Mesendoderm (in vitro differentiated cells): Measurements from ENCODE around the gene VWA8.

ENCODE experiments used
- DNase-seq: peaks from one replicate; pipeline ENCODE4 v3.0.0; 2013
- H2AK5ac ChIP-seq: 2 replicates; pipeline ENCODE4 v1.6.1; 2013; ENCODE audit warnings: low read length, inconsistent platforms
- H2BK120ac ChIP-seq: 2 replicates; pipeline ENCODE4 v1.6.1; 2013; ENCODE audit warnings: low read depth, mild to moderate bottlenecking, low read length, moderate library complexity, mixed read lengths
- H2BK15ac ChIP-seq: replicated peaks from 2 replicates; pipeline ENCODE4 v1.6.1; 2013; ENCODE audit warnings: low read depth, mild to moderate bottlenecking, moderate library complexity
- H2BK5ac ChIP-seq: 2 replicates; pipeline ENCODE4 v1.6.1; 2013; ENCODE audit warnings: low read length, inconsistent platforms
- H3K18ac ChIP-seq: 2 replicates; pipeline ENCODE4 v1.6.1; 2013; ENCODE audit warnings: mild to moderate bottlenecking, low read length, mixed read lengths
- H3K23ac ChIP-seq: one replicate; pipeline ENCODE4 v1.6.1; 2013; ENCODE audit warnings: low read length
- H3K27ac ChIP-seq: 2 replicates; pipeline ENCODE4 v1.5.1; 2013; ENCODE audit warnings: low read depth, mild to moderate bottlenecking, inconsistent platforms, low read length, moderate library complexity
- H3K27me3 ChIP-seq: 2 replicates; pipeline ENCODE4 v1.6.1; 2013; ENCODE audit warnings: low read length, control low read depth, mild to moderate bottlenecking, inconsistent platforms; ENCODE audit not compliant: insufficient read depth, poor library complexity
- H3K36me3 ChIP-seq: 2 replicates; pipeline ENCODE4 v1.6.1; 2013; ENCODE audit warnings: low read length, inconsistent platforms; ENCODE audit not compliant: control insufficient read depth, insufficient read depth
- H3K4ac ChIP-seq: one replicate; pipeline ENCODE4 v1.6.1; 2013; ENCODE audit warnings: low read depth, mild to moderate bottlenecking, low read length, moderate library complexity
- H3K4me1 ChIP-seq: 2 replicates; pipeline ENCODE4 v1.6.1; 2013; ENCODE audit warnings: low read depth, low read length, inconsistent platforms; ENCODE audit not compliant: control insufficient read depth
- H3K4me2 ChIP-seq: 2 replicates; pipeline ENCODE4 v1.6.1; 2013; ENCODE audit warnings: low read length
- H3K4me3 ChIP-seq: 2 replicates; pipeline ENCODE4 v1.5.1; 2013; ENCODE audit warnings: mild to moderate bottlenecking, low read length
- H3K56ac ChIP-seq: one replicate; pipeline ENCODE4 v1.6.1; 2013; ENCODE audit warnings: low read length
- H3K79me1 ChIP-seq: 2 replicates; pipeline ENCODE4 v1.6.1; 2013; ENCODE audit warnings: low read length, inconsistent platforms
- H3K79me2 ChIP-seq: 2 replicates; pipeline ENCODE4 v1.6.1; 2013; ENCODE audit warnings: mild to moderate bottlenecking, low read length; ENCODE audit not compliant: control insufficient read depth, insufficient read depth
- H3K9ac ChIP-seq: 2 replicates; pipeline ENCODE4 v1.6.1; 2013; ENCODE audit warnings: low read length, inconsistent platforms
- H4K5ac ChIP-seq: one replicate; pipeline ENCODE4 v1.6.1; 2013; ENCODE audit warnings: low read length
- H4K8ac ChIP-seq: one replicate; pipeline ENCODE4 v1.6.1; 2013; ENCODE audit warnings: low read depth, mild to moderate bottlenecking, control low read depth, low read length, moderate library complexity
- WGBS: extraction: QIAGEN DNeasy Blood & Tissue Kit; methylation state at CpG from one replicate; pipeline ENCODE4 v1.1.7; 2013; ENCODE audit warnings: low lambda C conversion rate, missing lambda C conversion rate; ENCODE audit not compliant: insufficient coverage; ENCODE audit errors: extremely low coverage; 5-methylcytosine and 5-hydroxymethylcytosine counted together

Gene VWA8

GRCh38 chr13:41934994-41935393 is 25.9 kb downstream of the VWA8 start:
- H3K4me3 ChIP-seq = no peak overlapping the region
- no peak overlapping the region for H4K8ac ChIP-seq
- no peak overlapping the region for H3K27ac ChIP-seq
- H2BK120ac ChIP-seq = no peak overlapping the region
- no peak overlapping the region for H4K5ac ChIP-seq
- H3K4ac ChIP-seq = no peak overlapping the region
- no peaks in the 10 kb centered on the region for H3K27me3 ChIP-seq
- no peak overlapping the region for H3K18ac ChIP-seq
- WGBS = no CpG with 5 or more reads among the region's 1 CpG
- H3K4me1 ChIP-seq = no peaks in the 10 kb centered on the region
- H2BK15ac ChIP-seq = no peak overlapping the region
- H3K56ac ChIP-seq = no peak overlapping the region
- H2AK5ac ChIP-seq = no peak overlapping the region
- no peak overlapping the region for H2BK5ac ChIP-seq
- no peak overlapping the region for H3K23ac ChIP-seq
- H3K36me3 ChIP-seq = no peaks in the 10 kb centered on the region
- no peak for DNase-seq
- H3K9ac ChIP-seq = no peak overlapping the region
- H3K79me1 ChIP-seq = peaks cover 1% of the 10 kb centered on the region
- no peaks in the 10 kb centered on the region for H3K79me2 ChIP-seq
- H3K4me2 ChIP-seq = no peak overlapping the region

DNA sequence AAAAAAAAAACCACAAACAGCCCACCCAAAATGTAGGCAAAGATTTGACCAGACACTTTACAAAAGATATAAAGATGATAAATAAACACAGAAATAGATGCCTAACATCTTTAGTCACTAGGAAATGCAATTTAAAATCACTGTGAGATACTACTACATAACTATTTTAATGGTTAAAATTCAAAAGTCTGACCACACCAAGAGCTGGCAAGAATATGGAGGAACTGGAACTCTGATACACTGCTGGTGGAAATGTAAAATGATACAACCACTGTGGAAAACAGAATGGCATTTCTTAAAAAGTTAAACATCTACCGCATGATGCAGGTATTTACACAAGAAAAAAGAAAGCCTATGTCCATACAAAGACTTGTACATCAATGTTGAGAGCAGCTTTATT is 26.8 kb downstream of the VWA8 start:
- Histone ChIP-seq H4K8ac (no peak overlapping the region), H2BK15ac (no peak overlapping the region), H3K36me3 (no peaks in the 10 kb centered on the region), H2BK5ac (no peak overlapping the region), H3K79me1 (peaks cover 1% of the 10 kb centered on the region), H4K5ac (no peak overlapping the region), H3K4me3 (no peak overlapping the region), H2BK120ac (no peak overlapping the region), H3K18ac (no peak overlapping the region), H3K4me1 (no peaks in the 10 kb centered on the region), H3K27ac (no peak overlapping the region), H3K27me3 (no peaks in the 10 kb centered on the region), H3K4ac (no peak overlapping the region), H2AK5ac (no peak overlapping the region), H3K79me2 (no peaks in the 10 kb centered on the region), H3K56ac (no peak overlapping the region), H3K9ac (no peak overlapping the region), H3K4me2 (no peak overlapping the region), H3K23ac (no peak overlapping the region)
- WGBS = no CpG with 5 or more reads among the region's 1 CpG
- DNase-seq = no peak

GRCh38 chr13:41931337-41931736 is 29.6 kb downstream of the VWA8 start:
- H3K18ac ChIP-seq = no peak overlapping the region
- no peak overlapping the region for H2AK5ac ChIP-seq
- no peak overlapping the region for H3K4me3 ChIP-seq
- H3K4ac ChIP-seq = no peak overlapping the region
- no peak overlapping the region for H2BK5ac ChIP-seq
- H3K23ac ChIP-seq = no peak overlapping the region
- H3K4me2 ChIP-seq = no peak overlapping the region
- no peaks in the 10 kb centered on the region for H3K79me1 ChIP-seq
- no peak overlapping the region for H3K9ac ChIP-seq
- no peak overlapping the region for H4K5ac ChIP-seq
- no peak overlapping the region for H4K8ac ChIP-seq
- no peaks in the 10 kb centered on the region for H3K4me1 ChIP-seq
- H2BK15ac ChIP-seq = no peak overlapping the region
- H3K36me3 ChIP-seq = no peaks in the 10 kb centered on the region
- DNase-seq = no peak
- no peak overlapping the region for H3K27ac ChIP-seq
- H3K27me3 ChIP-seq = no peaks in the 10 kb centered on the region
- H3K79me2 ChIP-seq = no peaks in the 10 kb centered on the region
- WGBS = no CpG with 5 or more reads among the region's 1 CpG
- no peak overlapping the region for H3K56ac ChIP-seq
- no peak overlapping the region for H2BK120ac ChIP-seq

DNA sequence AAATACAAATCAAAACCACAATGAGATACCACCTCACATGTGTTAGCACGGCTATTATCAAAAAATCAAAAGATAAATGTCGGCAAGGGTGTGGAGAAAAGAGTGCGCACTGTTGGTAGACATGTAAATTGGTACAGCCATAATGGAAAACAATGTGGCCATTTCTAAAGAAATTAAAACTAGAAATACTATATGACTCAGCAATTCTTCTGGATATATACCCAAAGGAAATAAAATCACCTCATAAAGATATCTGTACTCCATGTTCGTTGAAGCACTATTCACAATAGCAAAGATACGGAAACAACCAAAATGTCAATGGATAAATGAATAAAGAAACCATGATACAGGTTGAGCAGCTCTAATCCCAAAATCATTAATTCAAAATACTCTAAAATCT is 30.8 kb downstream of the VWA8 start:
- H2AK5ac ChIP-seq = no peak overlapping the region
- H4K5ac ChIP-seq = no peak overlapping the region
- H3K79me1 ChIP-seq = peaks cover 3% of the 10 kb centered on the region
- DNase-seq = no peak
- H3K4me1 ChIP-seq = no peaks in the 10 kb centered on the region
- H3K27ac ChIP-seq = no peak overlapping the region
- no peak overlapping the region for H2BK15ac ChIP-seq
- H2BK120ac ChIP-seq = no peak overlapping the region
- H3K23ac ChIP-seq = no peak overlapping the region
- H3K4me3 ChIP-seq = no peak overlapping the region
- no peak overlapping the region for H3K56ac ChIP-seq
- no peak overlapping the region for H2BK5ac ChIP-seq
- H3K4me2 ChIP-seq = no peak overlapping the region
- no peaks in the 10 kb centered on the region for H3K36me3 ChIP-seq
- H3K79me2 ChIP-seq = no peaks in the 10 kb centered on the region
- no peak overlapping the region for H3K18ac ChIP-seq
- no peak overlapping the region for H3K9ac ChIP-seq
- H3K27me3 ChIP-seq = no peaks in the 10 kb centered on the region
- H4K8ac ChIP-seq = no peak overlapping the region
- no peak overlapping the region for H3K4ac ChIP-seq
- WGBS = no CpG with 5 or more reads among the region's 5 CpGs

DNA sequence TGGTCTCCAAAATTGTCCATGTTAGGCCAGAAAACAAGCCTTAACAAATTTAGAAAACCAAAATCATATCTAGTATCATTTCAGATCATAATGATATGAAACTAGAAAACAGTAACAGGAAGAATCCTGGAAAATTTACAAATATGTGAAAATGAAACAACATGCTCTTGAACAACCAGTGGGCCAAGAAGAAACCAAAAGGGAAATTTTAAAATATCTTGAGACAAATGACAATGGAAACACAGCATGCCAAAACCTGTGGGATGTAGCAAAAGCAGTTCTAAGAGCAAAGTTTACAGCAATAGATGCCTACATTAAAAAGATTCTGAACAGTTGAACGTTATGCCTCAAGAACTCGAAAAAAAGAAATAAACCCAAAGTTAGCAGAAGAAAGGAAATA is 32.6 kb downstream of the VWA8 start:
- no peak overlapping the region for H3K9ac ChIP-seq
- peaks cover 3% of the 10 kb centered on the region for H3K79me2 ChIP-seq
- no peaks in the 10 kb centered on the region for H3K36me3 ChIP-seq
- no peak overlapping the region for H2AK5ac ChIP-seq
- H4K5ac ChIP-seq = no peak overlapping the region
- no CpG with 5 or more reads among the region's 2 CpGs for WGBS
- H2BK120ac ChIP-seq = no peak overlapping the region
- H3K27me3 ChIP-seq = no peaks in the 10 kb centered on the region
- no peaks in the 10 kb centered on the region for H3K4me1 ChIP-seq
- no peak overlapping the region for H3K4ac ChIP-seq
- no peak overlapping the region for H2BK5ac ChIP-seq
- no peak overlapping the region for H3K27ac ChIP-seq
- DNase-seq = no peak
- H3K56ac ChIP-seq = no peak overlapping the region
- peaks cover 7% of the 10 kb centered on the region for H3K79me1 ChIP-seq
- no peak overlapping the region for H3K4me2 ChIP-seq
- no peak overlapping the region for H3K23ac ChIP-seq
- H2BK15ac ChIP-seq = no peak overlapping the region
- no peak overlapping the region for H3K4me3 ChIP-seq
- H4K8ac ChIP-seq = no peak overlapping the region
- H3K18ac ChIP-seq = no peak overlapping the region

DNA sequence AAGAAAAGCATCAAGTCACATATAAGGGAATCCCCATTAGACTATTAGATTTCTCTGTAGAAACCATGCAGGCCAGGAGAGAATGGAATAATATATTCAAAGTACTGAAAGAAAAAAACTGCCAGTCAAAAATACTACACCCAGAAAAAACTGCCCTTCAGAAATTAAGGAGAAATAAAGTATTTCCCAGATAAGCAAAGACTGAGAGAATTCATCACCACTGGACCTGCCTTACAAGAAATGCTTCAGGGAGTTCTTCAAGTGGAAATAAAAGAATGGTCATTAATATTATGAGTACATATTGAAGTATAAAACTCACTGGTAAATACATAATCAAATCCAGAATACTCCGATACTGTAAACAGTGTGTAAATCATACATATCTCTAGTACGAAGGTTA is 35.9 kb downstream of the VWA8 start:
- H3K4ac ChIP-seq = no peak overlapping the region
- H2BK15ac ChIP-seq = no peak overlapping the region
- no peak overlapping the region for H4K5ac ChIP-seq
- H4K8ac ChIP-seq = no peak overlapping the region
- no peak overlapping the region for H3K23ac ChIP-seq
- H3K18ac ChIP-seq = no peak overlapping the region
- no peak overlapping the region for H3K9ac ChIP-seq
- no peak overlapping the region for H3K56ac ChIP-seq
- no peaks in the 10 kb centered on the region for H3K27me3 ChIP-seq
- no CpG with 5 or more reads among the region's 2 CpGs for WGBS
- no peak overlapping the region for H3K27ac ChIP-seq
- H3K36me3 ChIP-seq = no peaks in the 10 kb centered on the region
- peaks cover 8% of the 10 kb centered on the region for H3K79me1 ChIP-seq
- H2BK120ac ChIP-seq = no peak overlapping the region
- H3K79me2 ChIP-seq = peaks cover 3% of the 10 kb centered on the region
- H3K4me2 ChIP-seq = no peak overlapping the region
- H2BK5ac ChIP-seq = no peak overlapping the region
- no peak overlapping the region for H3K4me3 ChIP-seq
- no peak for DNase-seq
- H3K4me1 ChIP-seq = no peaks in the 10 kb centered on the region
- H2AK5ac ChIP-seq = no peak overlapping the region
